CD4-positive, alpha-beta T cell (primary cell): ENCODE results near the gene VENTX. TPM values are rescaled to one million over a fixed set of nuclear protein-coding genes. Genes with fewer than 3 reads are reported as not detected.

Experiments used
- ATAC-seq: fragments of 200-7000 bp; cut with Tn5 transposase; one replicate; pipeline ENCODE4 v1.10.0; 2022; ENCODE audit warnings: mild to moderate bottlenecking; ENCODE audit not compliant: poor library complexity
- CTCF ChIA-PET: fragments of 350-600 bp; sonication (Branson Sonifier 250); formaldehyde crosslinking; loops from one replicate; lab custom pipeline; 2021; ENCODE audit warnings: antibody characterized with exemption, inconsistent platforms; lab: Charles Lee
- POLR2A ChIA-PET: fragments of 350-600 bp; sonication (Branson Sonifier 250); formaldehyde crosslinking; loops from one replicate; lab custom pipeline; 2021; ENCODE audit warnings: antibody characterized with exemption, inconsistent platforms; lab: Charles Lee
- DNase-seq, 14 experiments: peaks; one replicate each; pipeline ENCODE4 v3.0.0-alpha.2; 2013 to 2020; ENCODE audit warnings: mixed read lengths in 2 of 14
- H3K27ac ChIP-seq, 2 donors: one replicate each; pipeline versions ENCODE4 v1.5.1 to v1.7.0; 2013; ENCODE audit warnings: low read length in 2 of 2, low read depth in 1 of 2, mild to moderate bottlenecking in 1 of 2
- H3K27me3 ChIP-seq, 2 experiments: 1 replicate in 1 of 2; 2 replicates in 1 of 2; pipeline versions ENCODE4 v1.6.1 to v1.7.0; 2013; ENCODE audit warnings: low read length in 2 of 2, control low read depth in 1 of 2, mild to moderate bottlenecking in 1 of 2, moderate library complexity in 1 of 2; ENCODE audit not compliant: insufficient read depth in 2 of 2, control insufficient read depth in 1 of 2
- H3K36me3 ChIP-seq: one replicate; pipeline ENCODE4 v1.6.1; 2013; ENCODE audit warnings: low read length, control low read depth; ENCODE audit not compliant: insufficient read depth
- H3K4me1 ChIP-seq: one replicate; pipeline ENCODE4 v1.6.1; 2013; ENCODE audit warnings: low read length, control low read depth; ENCODE audit not compliant: insufficient read depth
- H3K4me3 ChIP-seq: one replicate; pipeline ENCODE4 v1.5.1; 2013; ENCODE audit warnings: mild to moderate bottlenecking, low read length, moderate library complexity
- H3K9me3 ChIP-seq, 2 experiments: 1 replicate in 1 of 2; 2 replicates in 1 of 2; pipeline versions ENCODE4 v1.6.1 to v1.7.0; 2013; ENCODE audit warnings: low read length in 2 of 2, mild to moderate bottlenecking in 2 of 2, control low read depth in 1 of 2, moderate library complexity in 1 of 2; ENCODE audit not compliant: control insufficient read depth in 1 of 2, insufficient read depth in 1 of 2
- H3K27ac Mint-ChIP-seq: one replicate; pipeline ENCODE4 v1.8.0; 2020; ENCODE audit warnings: mixed read lengths
- H3K27me3 Mint-ChIP-seq: one replicate; pipeline ENCODE4 v1.8.0; 2021; ENCODE audit warnings: mixed read lengths
- H3K36me3 Mint-ChIP-seq: one replicate; pipeline ENCODE4 v1.8.0; 2021; ENCODE audit warnings: low read depth, mixed read lengths
- H3K4me1 Mint-ChIP-seq: one replicate; pipeline ENCODE4 v1.8.0; 2021; ENCODE audit warnings: low read depth, mixed read lengths
- H3K4me3 Mint-ChIP-seq: one replicate; pipeline ENCODE4 v1.8.0; 2020; ENCODE audit warnings: mild to moderate bottlenecking, mixed read lengths
- H3K9me3 Mint-ChIP-seq: one replicate; pipeline ENCODE4 v1.8.0; 2020; ENCODE audit warnings: mixed read lengths
- intact Hi-C, 2 experiments: fragments of 100-400 bp; cut with DNase I in 1 of 2; cut with micrococcal nuclease in 1 of 2; formaldehyde crosslinking; loops; one replicate each; pipeline versions ENCODE4 v1.15.1 to v1.9.0; 2023 to 2025; cut with DNase I, micrococcal nuclease
- total RNA-seq, 174 experiments: library from RNA in 2 of 174; stranded (reverse) in 2 of 174; gene quantifications; one replicate each; pipeline ENCODE4 v1.2.3 and lab custom pipeline; 2021 to 2026
- TF ChIP-seq, protein P1 (sequence below): fragments of 200-600 bp; IDR thresholded peaks from one replicate; pipeline ENCODE4 v1.8.0; 2022; ENCODE audit warnings: antibody characterized with exemption, mild to moderate bottlenecking

Gene VENTX
- total RNA-seq, 2 experiments from 2014 or later: 0.11 to 0.14 TPM

DNA sequence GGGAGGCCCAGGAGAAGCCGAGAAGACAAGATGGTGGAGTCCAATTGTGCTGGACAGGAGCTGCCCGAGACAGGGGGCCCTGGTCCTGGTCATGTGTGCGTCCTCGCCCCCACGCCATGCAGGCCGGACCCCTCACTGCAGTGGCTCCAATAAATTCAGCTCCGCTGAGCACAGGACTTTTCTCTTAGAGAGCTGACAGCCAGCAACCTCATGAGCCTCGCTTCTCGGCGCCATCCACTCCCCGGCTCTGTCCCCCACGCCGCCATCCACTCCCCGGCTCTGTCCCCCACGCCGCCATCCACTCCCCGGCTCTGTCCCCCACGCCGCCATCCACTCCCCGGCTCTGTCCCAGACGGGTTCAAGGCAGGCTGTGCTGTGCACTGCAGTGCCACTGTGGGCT lies 10.4 kb upstream of the VENTX start:
- Mint-ChIP-seq H3K36me3 (no peaks in the 10 kb centered on the region), H3K4me3 (no peak overlapping the region), H3K27me3 (peaks cover 57% of the 10 kb centered on the region), H3K9me3 (no peaks in the 10 kb centered on the region), H3K27ac (no peak overlapping the region), H3K4me1 (peaks cover 17% of the 10 kb centered on the region)
- POLR2A ChIA-PET: no interaction called here
- Histone ChIP-seq H3K36me3 (no peaks in the 10 kb centered on the region), H3K27ac (no peak overlapping the region), H3K27me3 (peaks cover 36 to 39% of the 10 kb centered on the region in 2 experiments), H3K9me3 (peaks cover 0 to 23% of the 10 kb centered on the region in 2 experiments), H3K4me3 (no peak overlapping the region), H3K4me1 (peaks cover 18% of the 10 kb centered on the region)
- TF ChIP-seq, protein P1, sequence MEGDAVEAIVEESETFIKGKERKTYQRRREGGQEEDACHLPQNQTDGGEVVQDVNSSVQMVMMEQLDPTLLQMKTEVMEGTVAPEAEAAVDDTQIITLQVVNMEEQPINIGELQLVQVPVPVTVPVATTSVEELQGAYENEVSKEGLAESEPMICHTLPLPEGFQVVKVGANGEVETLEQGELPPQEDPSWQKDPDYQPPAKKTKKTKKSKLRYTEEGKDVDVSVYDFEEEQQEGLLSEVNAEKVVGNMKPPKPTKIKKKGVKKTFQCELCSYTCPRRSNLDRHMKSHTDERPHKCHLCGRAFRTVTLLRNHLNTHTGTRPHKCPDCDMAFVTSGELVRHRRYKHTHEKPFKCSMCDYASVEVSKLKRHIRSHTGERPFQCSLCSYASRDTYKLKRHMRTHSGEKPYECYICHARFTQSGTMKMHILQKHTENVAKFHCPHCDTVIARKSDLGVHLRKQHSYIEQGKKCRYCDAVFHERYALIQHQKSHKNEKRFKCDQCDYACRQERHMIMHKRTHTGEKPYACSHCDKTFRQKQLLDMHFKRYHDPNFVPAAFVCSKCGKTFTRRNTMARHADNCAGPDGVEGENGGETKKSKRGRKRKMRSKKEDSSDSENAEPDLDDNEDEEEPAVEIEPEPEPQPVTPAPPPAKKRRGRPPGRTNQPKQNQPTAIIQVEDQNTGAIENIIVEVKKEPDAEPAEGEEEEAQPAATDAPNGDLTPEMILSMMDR: no peak
- CTCF ChIA-PET: interaction anchor here (1.4 kb wide), 1 partner anchor 31 kb away, joined by 4 read pairs; no protein-coding TSS in a partner anchor
- intact Hi-C loops: loop anchor here in 1 of 2 experiments (5.0 kb wide), 1 partner anchor 80 kb away; no protein-coding TSS in a partner anchor
- ATAC-seq: no peak
- no peak for DNase-seq

DNA sequence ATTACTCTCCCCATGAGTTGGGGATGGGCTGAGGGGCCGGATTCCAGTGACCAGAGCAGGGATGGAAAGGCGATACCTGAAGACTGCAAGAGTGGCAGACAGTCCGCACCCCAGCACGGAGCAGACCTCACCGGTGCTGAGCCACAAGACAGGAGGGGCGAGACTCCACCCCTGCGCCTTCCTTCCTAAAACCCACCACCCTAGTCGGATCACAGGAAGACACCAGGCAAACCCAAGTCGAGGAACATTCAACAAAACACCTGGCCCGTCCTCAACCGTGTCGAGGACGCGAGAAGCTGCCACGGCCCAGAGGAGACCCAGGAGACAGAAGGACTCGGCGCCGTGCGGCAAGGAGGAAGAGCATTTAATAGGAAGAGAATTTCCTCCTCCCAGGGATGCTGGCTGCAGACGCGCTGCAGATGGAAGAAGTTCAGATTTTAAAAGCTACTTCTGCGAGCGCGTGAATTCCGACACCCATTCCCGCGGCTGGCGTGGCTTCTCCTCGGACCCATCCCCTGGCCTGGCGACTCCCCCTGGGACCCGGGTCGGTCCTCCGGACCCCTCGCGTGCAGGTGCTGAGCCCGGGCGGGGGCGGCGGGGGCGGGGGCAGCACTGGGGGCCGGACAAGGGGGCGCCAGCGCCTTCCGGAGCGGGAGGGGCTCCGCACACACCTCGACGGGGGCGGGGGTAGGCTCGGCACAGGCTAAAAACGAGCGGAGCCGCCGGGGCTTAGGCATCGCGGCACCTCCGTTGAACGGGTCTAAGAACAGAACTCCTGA lies 8.2 kb upstream of the VENTX start:
- H3K4me1 Mint-ChIP-seq: peaks cover 17% of the 10 kb centered on the region
- TF ChIP-seq, protein P1: no peak
- peaks cover 18% of the 10 kb centered on the region for H3K4me1 ChIP-seq
- H3K27ac Mint-ChIP-seq: no peak overlapping the region
- H3K27me3 Mint-ChIP-seq: peaks cover 75% of the 10 kb centered on the region
- no peaks in the 10 kb centered on the region for H3K9me3 Mint-ChIP-seq
- no peak overlapping the region for H3K4me3 Mint-ChIP-seq
- H3K36me3 Mint-ChIP-seq: no peaks in the 10 kb centered on the region
- intact Hi-C loops: loop anchor here in 1 of 2 experiments (5.0 kb wide), 1 partner anchor 82 kb away; no protein-coding TSS in a partner anchor
- H3K27ac ChIP-seq: no peak overlapping the region
- H3K27me3 ChIP-seq: peaks cover 37 to 45% of the 10 kb centered on the region in 2 experiments
- no peaks in the 10 kb centered on the region for H3K36me3 ChIP-seq
- ChIA-PET CTCF (no interaction called here), POLR2A (no interaction called here)
- H3K9me3 ChIP-seq: peaks cover 0 to 21% of the 10 kb centered on the region in 2 experiments
- DNase-seq (no peak), ATAC-seq (no peak)
- H3K4me3 ChIP-seq: no peak overlapping the region

DNA sequence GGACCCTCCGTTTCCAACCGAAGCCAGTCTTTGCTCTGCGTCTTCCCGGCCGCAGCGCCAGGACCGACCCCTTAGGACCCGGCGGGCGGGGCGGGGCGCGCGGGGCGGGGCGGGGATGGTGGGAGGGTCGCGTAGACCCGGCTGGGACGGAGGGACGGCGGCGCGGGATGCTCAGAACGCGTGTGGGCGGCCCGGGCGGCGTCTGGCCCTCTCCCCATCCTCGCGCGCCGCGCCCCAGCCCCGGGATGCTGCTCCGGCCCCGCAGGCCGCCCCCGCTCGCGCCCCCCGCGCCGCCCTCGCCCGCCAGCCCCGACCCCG lies 7.7 kb upstream of the VENTX start, which contains the start of gene UTF1:
UTF1 (plus strand) TSS at position 174 of the 318 bp plus-strand sequence; CDS start at position 246, 72 bp downstream.
- Histone ChIP-seq H3K9me3 (peaks cover 0 to 18% of the 10 kb centered on the region in 2 experiments), H3K4me3 (no peak within 1 kb of the TSS), H3K27me3 (peaks cover 37 to 45% of the 10 kb centered on the region in 2 experiments), H3K36me3 (no peaks in the 10 kb centered on the region), H3K27ac (no peak within 1 kb of the TSS), H3K4me1 (peaks cover 18% of the 10 kb centered on the region)
- TF ChIP-seq, protein P1: no peak
- Mint-ChIP-seq H3K9me3 (no peaks in the 10 kb centered on the region), H3K27me3 (peaks cover 77% of the 10 kb centered on the region), H3K4me1 (peaks cover 19% of the 10 kb centered on the region), H3K4me3 (no peak within 1 kb of the TSS), H3K27ac (no peak within 1 kb of the TSS), H3K36me3 (no peaks in the 10 kb centered on the region)
- ATAC-seq (no peak), DNase-seq (no peak)
- intact Hi-C loops: no loop called here
- POLR2A ChIA-PET: no interaction called here
- CTCF ChIA-PET: no interaction called here
